Natural killer cell treated with Interleukin-12 subunit alpha and Interleukin-12 subunit beta and Interleukin-15 and Interleukin-18, amount 100 ng/mL, for 72 hours (primary cell): ENCODE results near the gene PDXK. TPM values are rescaled to one million over a fixed set of nuclear protein-coding genes. Genes with fewer than 3 reads are reported as not detected.
A peak's percentile ranks its signal among the peaks of the same experiment; 100 is the strongest.

Experiments
- ATAC-seq, 2 donors: fragments of 150-1000 bp; cut with Tn5 transposase in 1 of 2; sonication (Bioruptor Pico), chemical (Tn5 transposase) in 1 of 2; 2 replicates each; pipeline ENCODE4 v1.10.0; 2021
- DNase-seq: peaks from one replicate; pipeline ENCODE4 v3.0.0; 2022; ENCODE audit warnings: low spot score
- H3K27ac Mint-ChIP-seq, 2 donors: 1 replicate in 1 of 2; 2 replicates in 1 of 2; pipeline ENCODE4 v1.8.0; 2022; ENCODE audit warnings: mixed read lengths in 2 of 2, mild to moderate bottlenecking in 1 of 2, moderate library complexity in 1 of 2
- H3K27me3 Mint-ChIP-seq, 2 donors: 1 replicate in 1 of 2; 2 replicates in 1 of 2; pipeline ENCODE4 v1.8.0; 2022; ENCODE audit warnings: mixed read lengths in 2 of 2
- H3K36me3 Mint-ChIP-seq: one replicate; pipeline ENCODE4 v1.8.0; 2022; ENCODE audit warnings: mixed read lengths
- H3K4me1 Mint-ChIP-seq, 2 donors: 1 replicate in 1 of 2; 2 replicates in 1 of 2; pipeline ENCODE4 v1.8.0; 2022; ENCODE audit warnings: low read depth in 2 of 2, mixed read lengths in 2 of 2, mild to moderate bottlenecking in 1 of 2
- H3K4me3 Mint-ChIP-seq: one replicate; pipeline ENCODE4 v1.8.0; 2022; ENCODE audit warnings: mixed read lengths
- H3K9me3 Mint-ChIP-seq: 2 replicates; pipeline ENCODE4 v1.8.0; 2022; ENCODE audit warnings: mixed read lengths
- total RNA-seq, 2 donors: library from RNA; stranded (reverse); gene quantifications; one replicate each; pipeline ENCODE4 v1.2.3, GENCODE V29; 2022

PDXK gene
- total RNA-seq, 2 donors from 2014 or later: 98.1 to 136 TPM

DNA sequence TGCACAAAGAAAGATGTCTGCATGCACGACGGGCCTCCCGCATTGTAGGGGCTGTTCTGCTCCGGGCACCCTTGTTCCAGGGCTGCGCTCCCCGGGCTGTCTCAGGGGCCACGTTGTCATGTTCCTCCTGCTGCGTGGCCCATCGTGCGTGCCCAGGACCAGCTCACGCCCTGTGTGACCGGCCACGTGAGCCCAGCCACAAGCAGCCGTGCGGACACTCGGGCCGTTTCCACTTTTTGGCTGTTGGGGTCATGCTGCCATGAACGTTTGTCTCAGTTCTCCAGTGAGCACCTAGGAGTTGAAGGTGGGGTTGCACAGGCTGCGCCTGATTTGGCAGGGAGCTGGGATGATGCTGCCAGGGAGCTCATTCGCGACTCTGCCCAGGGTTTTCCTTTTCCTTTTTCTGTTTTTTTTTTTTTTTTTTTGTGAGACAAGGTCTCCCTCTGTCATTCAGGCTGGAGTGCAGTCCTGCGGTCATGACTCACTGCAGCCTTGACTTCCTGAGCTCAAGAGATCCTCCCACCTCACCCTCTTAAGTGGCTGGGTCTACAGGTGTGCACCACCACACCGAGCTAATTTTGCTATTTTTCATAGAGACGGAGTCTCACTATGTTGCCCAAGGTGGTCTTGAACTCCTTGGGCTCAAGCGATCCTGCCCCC is 17.4 kb downstream of the PDXK start:
- Mint-ChIP-seq H3K4me1 (peaks cover 4 to 25% of the 10 kb centered on the region in 2 donors), H3K4me3 (no peak overlapping the region), H3K36me3 (no peaks in the 10 kb centered on the region), H3K27me3 (no peaks in the 10 kb centered on the region), H3K27ac (no peak overlapping the region), H3K9me3 (no peaks in the 10 kb centered on the region)
- ATAC-seq (no peak), DNase-seq (no peak)

DNA sequence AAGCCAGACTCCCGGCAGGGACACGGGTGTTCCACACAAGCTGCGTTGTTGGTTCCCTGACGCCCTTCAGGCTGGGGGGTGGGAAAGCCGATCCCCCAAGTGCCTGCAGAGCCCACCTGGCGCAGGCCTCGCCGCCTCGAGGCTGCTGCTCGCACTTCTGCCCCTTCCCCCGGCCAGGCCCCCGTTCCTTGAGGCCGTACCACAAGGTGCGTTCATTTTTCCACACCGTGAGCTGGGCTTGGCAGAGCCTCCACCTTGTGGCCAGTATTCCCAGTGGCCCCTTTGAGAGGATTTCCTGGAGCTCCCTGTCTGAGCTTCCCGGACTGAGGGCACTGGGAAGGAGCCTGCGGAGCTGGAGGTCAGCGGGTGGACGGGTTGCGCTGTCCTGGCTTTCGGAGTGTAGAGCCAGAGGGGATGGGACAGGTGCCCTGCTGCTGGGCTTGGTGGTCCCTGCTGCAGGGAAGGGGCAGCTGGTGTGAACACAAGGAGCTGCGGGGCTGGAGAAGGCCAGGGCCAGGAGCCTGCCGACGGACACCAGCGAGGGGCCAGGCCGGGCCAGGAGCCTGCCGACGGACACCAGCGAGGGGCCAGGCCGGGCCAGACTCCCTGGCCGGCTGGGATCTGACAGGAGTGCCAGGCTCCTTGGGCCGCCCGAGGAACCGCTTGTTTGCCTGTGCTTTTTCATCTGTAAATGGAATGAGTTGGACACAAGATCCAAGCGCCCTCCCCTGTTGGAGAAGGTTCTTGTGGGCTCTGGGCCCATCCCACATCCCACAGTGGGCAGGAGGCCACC is 18.4 kb downstream of the PDXK start:
- Mint-ChIP-seq H3K4me3 (no peak overlapping the region), H3K9me3 (no peaks in the 10 kb centered on the region), H3K27ac (no peak overlapping the region), H3K36me3 (no peaks in the 10 kb centered on the region), H3K27me3 (no peaks in the 10 kb centered on the region), H3K4me1 (peaks cover 4 to 21% of the 10 kb centered on the region in 2 donors)
- ATAC-seq: no peak
- no peak for DNase-seq

- H3K9me3 Mint-ChIP-seq: no peaks in the 10 kb centered on the region
- H3K4me3 Mint-ChIP-seq: no peak overlapping the region
- ATAC-seq: peak in 1 of 2 donors; percentile 34
- no peaks in the 10 kb centered on the region for H3K27me3 Mint-ChIP-seq
- H3K27ac Mint-ChIP-seq: no peak overlapping the region
- H3K36me3 Mint-ChIP-seq: no peaks in the 10 kb centered on the region
- DNase-seq: no peak
- peaks cover 0 to 15% of the 10 kb centered on the region in 2 donors for H3K4me1 Mint-ChIP-seq
These were observed 20.9 kb downstream of the PDXK start for GRCh38 chr21:43739621-43740435.

DNA sequence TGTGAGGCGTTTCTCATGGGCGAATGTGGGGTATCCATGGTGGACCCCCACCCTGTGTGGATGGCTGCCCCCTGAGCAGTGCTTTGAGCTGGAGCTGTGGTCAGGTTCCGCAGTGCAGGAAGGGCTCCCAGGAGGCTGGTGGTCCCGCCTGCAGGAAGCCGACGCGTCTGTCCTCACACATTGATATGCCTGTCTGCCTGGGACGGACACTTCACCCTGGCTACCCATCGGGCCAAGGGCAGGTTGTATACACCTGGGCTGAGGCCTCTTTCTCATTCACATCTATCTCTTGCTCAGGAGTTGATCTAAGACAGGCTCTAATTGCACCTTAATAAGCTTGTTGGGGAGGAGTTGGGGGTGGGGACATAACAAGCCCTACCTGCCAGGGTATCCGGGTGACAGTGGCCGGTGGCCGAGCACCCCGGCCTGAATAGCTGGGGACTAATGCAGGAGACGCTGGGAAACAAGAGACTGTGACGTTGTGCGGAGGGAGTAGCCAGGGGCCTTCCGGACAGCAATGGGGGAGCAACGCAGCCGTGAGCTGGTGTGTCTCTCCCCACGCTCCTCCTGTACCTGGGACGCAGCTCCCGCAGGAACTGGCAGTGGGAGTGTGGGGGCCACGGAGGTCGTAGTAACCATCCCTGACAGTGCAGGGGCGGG is 21.7 kb downstream of the PDXK start:
- Mint-ChIP-seq H3K27me3 (no peaks in the 10 kb centered on the region), H3K4me1 (peaks cover 0 to 15% of the 10 kb centered on the region in 2 donors), H3K4me3 (no peak overlapping the region), H3K27ac (peak overlapping the region in 1 of 2 donors; percentile 82), H3K36me3 (no peaks in the 10 kb centered on the region), H3K9me3 (no peaks in the 10 kb centered on the region)
- ATAC-seq (no peak), DNase-seq (no peak)

DNA sequence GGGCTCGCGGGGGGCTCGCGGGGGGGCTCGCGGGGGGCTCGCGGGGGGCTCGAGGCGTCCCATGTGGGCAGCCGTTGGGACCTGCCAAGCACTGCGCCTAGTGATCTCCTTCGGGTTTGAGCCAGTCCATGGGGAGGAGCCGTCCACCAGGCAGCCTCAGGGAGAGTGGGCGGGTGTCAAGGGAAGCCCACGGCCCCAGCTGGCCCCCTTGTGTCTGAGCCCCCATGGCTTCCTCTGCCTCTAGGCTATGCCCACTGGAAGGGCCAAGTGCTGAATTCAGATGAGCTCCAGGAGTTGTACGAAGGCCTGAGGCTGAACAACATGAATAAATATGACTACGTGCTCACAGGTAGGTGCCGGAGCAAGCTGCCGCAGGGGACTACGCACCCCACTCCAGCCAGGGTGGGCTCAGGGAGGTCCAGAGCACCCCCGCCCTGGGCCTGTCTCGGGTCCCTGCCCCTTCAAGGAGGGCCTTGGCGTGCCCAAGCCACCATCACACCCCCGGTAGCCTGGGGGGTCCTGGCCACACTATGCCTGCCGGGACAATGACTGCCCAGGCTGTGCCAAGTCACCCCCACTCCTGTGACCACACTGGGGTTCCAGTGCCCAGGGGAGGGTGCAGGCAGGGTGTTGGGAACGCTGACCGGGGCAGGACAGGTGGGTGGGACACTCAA is 22.6 kb downstream of the PDXK start:
- Mint-ChIP-seq H3K9me3 (no peaks in the 10 kb centered on the region), H3K27me3 (no peaks in the 10 kb centered on the region), H3K4me3 (no peak overlapping the region), H3K36me3 (no peaks in the 10 kb centered on the region), H3K4me1 (peaks cover 0 to 15% of the 10 kb centered on the region in 2 donors), H3K27ac (no peak overlapping the region)
- no peak for ATAC-seq
- no peak for DNase-seq

DNA sequence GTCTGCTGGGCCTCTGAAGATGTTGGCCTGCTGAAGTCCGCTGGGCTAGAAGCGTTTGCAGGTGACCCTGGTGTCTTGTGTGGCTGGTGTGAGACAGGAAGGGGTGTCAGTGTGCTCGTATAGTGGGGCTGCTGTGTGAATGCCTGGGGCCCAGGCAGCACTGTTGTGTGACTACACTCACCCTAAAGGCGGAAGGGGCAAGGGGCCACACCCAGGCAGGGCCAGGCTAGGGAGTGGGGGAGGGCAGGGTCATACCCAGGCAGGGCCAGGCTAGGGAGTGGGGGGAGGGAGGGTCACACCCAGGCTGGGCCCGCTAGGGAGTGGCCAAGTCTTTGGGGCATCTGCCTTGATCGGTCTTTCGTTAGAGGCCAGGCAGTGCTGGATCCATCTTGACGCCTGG is 25.0 kb downstream of the PDXK start:
- Mint-ChIP-seq H3K9me3 (no peaks in the 10 kb centered on the region), H3K36me3 (no peaks in the 10 kb centered on the region)
- DNase-seq: no peak

DNA sequence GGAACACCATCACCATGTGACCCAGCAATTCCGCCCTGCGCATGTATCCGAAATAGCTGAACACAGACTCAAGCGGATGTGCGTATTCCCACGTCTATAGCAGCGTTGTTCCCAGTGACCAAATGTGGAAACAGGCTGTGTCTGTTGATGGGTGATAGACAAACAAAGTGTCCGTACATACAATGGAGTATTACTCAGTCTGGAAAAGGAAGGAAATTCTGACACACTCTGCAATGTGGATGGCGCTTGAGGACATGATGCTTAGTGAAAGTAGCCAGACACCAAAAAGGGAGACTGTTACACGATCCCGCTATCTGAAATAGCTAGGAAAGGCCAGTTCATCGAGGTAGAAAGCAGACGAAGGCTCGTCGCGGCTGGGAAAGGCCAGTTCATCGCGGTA is 25.8 kb downstream of the PDXK start:
- Mint-ChIP-seq H3K9me3 (no peaks in the 10 kb centered on the region), H3K27ac (no peak overlapping the region), H3K36me3 (no peaks in the 10 kb centered on the region), H3K27me3 (no peaks in the 10 kb centered on the region), H3K4me1 (peaks cover 0 to 10% of the 10 kb centered on the region in 2 donors), H3K4me3 (no peak overlapping the region)
- no peak for ATAC-seq
- DNase-seq: no peak

More for the DNA sequence above, 25.0 kb downstream of the PDXK start:
- Mint-ChIP-seq H3K4me3 (no peak overlapping the region), H3K27ac (no peak overlapping the region), H3K27me3 (no peaks in the 10 kb centered on the region), H3K4me1 (peaks cover 0 to 15% of the 10 kb centered on the region in 2 donors)
- ATAC-seq: no peak

- no peaks in the 10 kb centered on the region for H3K9me3 Mint-ChIP-seq
- H3K4me1 Mint-ChIP-seq: peaks cover 0 to 7% of the 10 kb centered on the region in 2 donors
- no peak overlapping the region for H3K4me3 Mint-ChIP-seq
- H3K36me3 Mint-ChIP-seq: no peaks in the 10 kb centered on the region
- H3K27me3 Mint-ChIP-seq: no peaks in the 10 kb centered on the region
- no peak for DNase-seq
- no peak overlapping the region for H3K27ac Mint-ChIP-seq
- no peak for ATAC-seq
These were observed 27.0 kb downstream of the PDXK start for GRCh38 chr21:43745772-43746517.

- DNase-seq: no peak
- H3K4me3 Mint-ChIP-seq: no peak overlapping the region
- H3K36me3 Mint-ChIP-seq: no peaks in the 10 kb centered on the region
- no peaks in the 10 kb centered on the region for H3K9me3 Mint-ChIP-seq
- no peak overlapping the region for H3K27ac Mint-ChIP-seq
- no peak for ATAC-seq
- H3K4me1 Mint-ChIP-seq: peaks cover 0 to 7% of the 10 kb centered on the region in 2 donors
- no peaks in the 10 kb centered on the region for H3K27me3 Mint-ChIP-seq
These were observed 29.7 kb downstream of the PDXK start for GRCh38 chr21:43748622-43749021.

DNA sequence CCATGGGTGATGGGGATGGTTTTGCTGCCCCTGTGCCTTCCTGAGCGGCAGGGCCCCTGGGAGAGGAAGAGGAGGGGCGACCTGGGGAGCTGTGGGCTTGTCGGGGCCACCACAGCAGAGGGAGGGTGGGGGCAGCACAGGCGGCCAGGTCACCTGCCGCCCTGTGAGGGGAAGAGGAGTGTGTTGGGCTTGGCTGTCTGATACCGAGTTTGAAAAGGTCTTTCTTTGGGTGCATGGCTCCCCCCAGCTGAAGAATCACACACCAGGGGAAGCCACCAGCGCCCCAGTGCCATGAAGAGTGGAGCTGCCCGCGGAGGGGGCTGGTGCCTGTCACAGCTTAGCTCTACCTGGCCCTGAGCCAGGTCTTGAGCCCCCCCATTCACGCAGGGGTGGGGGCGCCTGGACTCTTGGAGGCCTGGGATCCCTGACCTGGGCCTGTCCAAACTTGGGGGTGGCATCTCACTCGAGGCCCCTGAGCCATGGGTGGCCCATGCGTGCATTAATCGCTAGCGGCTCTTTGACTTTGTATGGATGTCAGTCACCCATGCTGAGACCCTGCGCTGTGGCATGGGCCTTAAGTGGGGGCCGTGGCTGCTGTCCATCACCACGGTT is 30.8 kb downstream of the PDXK start:
- no peaks in the 10 kb centered on the region for H3K27me3 Mint-ChIP-seq
- DNase-seq (no peak), ATAC-seq (no peak)
- no peaks in the 10 kb centered on the region for H3K9me3 Mint-ChIP-seq
- peaks cover 0 to 7% of the 10 kb centered on the region in 2 donors for H3K4me1 Mint-ChIP-seq
- no peak overlapping the region for H3K27ac Mint-ChIP-seq
- H3K4me3 Mint-ChIP-seq: no peak overlapping the region
- no peaks in the 10 kb centered on the region for H3K36me3 Mint-ChIP-seq

DNA sequence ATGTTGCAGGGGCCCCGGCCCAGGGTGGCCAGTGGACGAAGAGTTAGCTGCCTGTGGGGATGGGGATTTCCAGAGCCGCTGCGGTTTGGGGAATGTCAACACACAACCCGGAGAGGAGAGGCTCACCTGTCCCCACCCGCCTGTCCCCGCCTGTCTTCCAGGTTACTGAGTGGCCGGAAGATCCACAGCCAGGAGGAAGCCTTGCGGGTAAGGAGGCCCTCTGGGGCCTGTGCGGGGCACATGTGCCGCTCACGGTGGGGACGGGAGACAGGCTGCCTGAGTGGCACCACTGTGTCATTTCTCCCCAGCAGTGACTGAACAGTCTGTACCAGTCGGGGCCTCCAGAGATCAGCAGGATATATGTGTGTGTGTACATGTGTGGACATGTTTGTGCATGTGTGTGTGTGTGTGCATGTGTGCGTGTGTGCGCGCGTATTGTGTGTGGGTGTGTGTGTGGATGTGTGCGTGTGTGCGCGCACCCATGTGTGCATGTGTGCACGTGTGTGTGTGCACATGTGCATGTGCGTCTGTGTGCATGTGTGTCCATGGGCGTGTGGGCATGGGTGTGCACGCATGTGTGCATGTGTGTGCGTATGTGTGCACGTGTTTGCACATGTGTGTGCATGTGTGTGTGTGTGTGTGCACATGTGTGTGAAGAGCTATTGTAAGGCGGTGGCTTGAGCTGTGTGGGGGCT is 31.6 kb downstream of the PDXK start:
- no peak for ATAC-seq
- peaks cover 0 to 7% of the 10 kb centered on the region in 2 donors for H3K4me1 Mint-ChIP-seq
- DNase-seq: no peak
- H3K27ac Mint-ChIP-seq: no peak overlapping the region
- no peaks in the 10 kb centered on the region for H3K9me3 Mint-ChIP-seq
- no peaks in the 10 kb centered on the region for H3K27me3 Mint-ChIP-seq
- no peak overlapping the region for H3K4me3 Mint-ChIP-seq
- no peaks in the 10 kb centered on the region for H3K36me3 Mint-ChIP-seq
